PC-9 (cell line): Measurements from ENCODE around the gene CRABP2.

Experiments used
- CTCF ChIP-seq: fragments of 200-600 bp; sonication (generic); conservative IDR thresholded peaks from 2 replicates; pipeline ENCODE4 v1.6.1; 2017; ENCODE audit warnings: mixed run types, antibody characterized with exemption, mild to moderate bottlenecking, moderate library complexity
- EZH2 ChIP-seq: fragments of 200-600 bp; sonication (generic); IDR thresholded peaks from 2 replicates; pipeline ENCODE4 v1.8.0; 2017; ENCODE audit warnings: antibody characterized with exemption, low read depth

- no peak for TF ChIP-seq CTCF
- no peak for TF ChIP-seq EZH2
Measured at GRCh38 chr1:156666862-156667609, 38.3 kb downstream of the CRABP2 start.
